Keratinocyte (primary cell): ENCODE results near the gene AQP5.

Experiments
- EZH2 ChIP-seq: IDR thresholded peaks from one replicate; pipeline ENCODE4 v1.6.1; 2012; ENCODE audit warnings: inconsistent platforms, mild to moderate bottlenecking, low read length, moderate library complexity
- TF ChIP-seq, protein P1 (sequence below), 3 experiments: IDR thresholded peaks in 1 of 3; conservative IDR thresholded peaks in 1 of 3; optimal IDR thresholded peaks in 1 of 3; 2 replicates in 2 of 3; 3 replicates in 1 of 3; pipeline versions ENCODE3 to v1.5.1; 2011; ENCODE audit warnings: low read length in 3 of 3, mild to moderate bottlenecking in 3 of 3, moderate library complexity in 2 of 3, control low read depth in 1 of 3, inconsistent platforms in 1 of 3; ENCODE audit not compliant: insufficient read depth in 2 of 3; ENCODE audit errors: extremely low read depth in 1 of 3

GRCh38 chr12:49921299-49921698 lies 40.4 kb upstream of the AQP5 start:
- TF ChIP-seq, protein P1, sequence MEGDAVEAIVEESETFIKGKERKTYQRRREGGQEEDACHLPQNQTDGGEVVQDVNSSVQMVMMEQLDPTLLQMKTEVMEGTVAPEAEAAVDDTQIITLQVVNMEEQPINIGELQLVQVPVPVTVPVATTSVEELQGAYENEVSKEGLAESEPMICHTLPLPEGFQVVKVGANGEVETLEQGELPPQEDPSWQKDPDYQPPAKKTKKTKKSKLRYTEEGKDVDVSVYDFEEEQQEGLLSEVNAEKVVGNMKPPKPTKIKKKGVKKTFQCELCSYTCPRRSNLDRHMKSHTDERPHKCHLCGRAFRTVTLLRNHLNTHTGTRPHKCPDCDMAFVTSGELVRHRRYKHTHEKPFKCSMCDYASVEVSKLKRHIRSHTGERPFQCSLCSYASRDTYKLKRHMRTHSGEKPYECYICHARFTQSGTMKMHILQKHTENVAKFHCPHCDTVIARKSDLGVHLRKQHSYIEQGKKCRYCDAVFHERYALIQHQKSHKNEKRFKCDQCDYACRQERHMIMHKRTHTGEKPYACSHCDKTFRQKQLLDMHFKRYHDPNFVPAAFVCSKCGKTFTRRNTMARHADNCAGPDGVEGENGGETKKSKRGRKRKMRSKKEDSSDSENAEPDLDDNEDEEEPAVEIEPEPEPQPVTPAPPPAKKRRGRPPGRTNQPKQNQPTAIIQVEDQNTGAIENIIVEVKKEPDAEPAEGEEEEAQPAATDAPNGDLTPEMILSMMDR (optimal IDR thresholded peaks at IDR 0.05 in 1 of 3, IDR thresholded peaks at IDR 0.05 in 1 of 3, conservative IDR thresholded peaks at IDR 0.05 in 1 of 3; ENCODE audit: extremely low read depth in 1 of 3, insufficient read depth in 2 of 3, low read length in 3 of 3) = no peak
- no peak for TF ChIP-seq EZH2
